CD4-positive, alpha-beta T cell treated with Interferon gamma for 1 hour (primary cell): ENCODE data around the gene CFAP57.
"Not testable (repeated sequence)": the region's sequence is repeated elsewhere in the genome, so short reads cannot be mapped to it uniquely, and the experiment has no call there.

Experiments
- DNase-seq: peaks from one replicate; pipeline ENCODE4 v3.0.0-alpha.2; 2020

The CFAP57 gene

DNA sequence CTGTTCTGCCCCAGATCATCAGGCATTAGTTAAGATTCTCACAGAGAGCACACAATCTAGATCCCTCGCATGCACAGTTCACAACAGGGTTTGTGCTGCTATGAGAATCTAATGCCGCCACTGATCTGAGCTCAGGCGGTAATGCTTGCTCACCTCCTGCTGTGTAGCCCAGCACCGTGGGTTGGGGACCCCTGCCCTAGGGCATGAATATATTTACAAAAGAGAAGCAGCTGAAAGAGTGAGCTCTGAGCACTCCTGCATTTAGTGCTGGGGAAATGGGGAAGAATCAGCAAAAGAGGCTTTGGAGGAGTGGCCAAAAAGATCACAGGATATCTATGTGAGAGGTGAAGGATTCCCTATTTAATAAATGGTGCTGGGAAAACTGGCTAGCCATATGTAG, 5.6 kb downstream of the CFAP57 start:
- no peak for DNase-seq

DNA sequence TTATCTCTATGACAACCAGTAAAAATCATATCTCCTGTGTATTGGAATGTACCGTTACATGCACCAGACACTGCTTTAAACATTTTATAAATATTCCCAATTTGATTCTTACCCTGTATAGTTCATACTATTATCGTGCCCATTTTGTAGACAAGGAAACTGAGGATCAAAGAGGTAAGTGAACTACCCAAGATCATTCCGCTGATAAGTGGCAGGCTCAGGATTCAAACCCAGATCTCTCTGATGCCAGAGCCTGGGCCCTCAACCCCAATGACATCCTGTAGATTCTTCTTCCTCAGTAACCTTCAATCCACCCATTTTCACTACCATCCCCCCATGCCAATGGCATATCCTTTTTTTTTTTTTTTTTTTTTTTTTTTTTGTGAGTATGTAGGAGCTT, 12.3 kb downstream of the CFAP57 start:
- DNase-seq: no peak

DNA sequence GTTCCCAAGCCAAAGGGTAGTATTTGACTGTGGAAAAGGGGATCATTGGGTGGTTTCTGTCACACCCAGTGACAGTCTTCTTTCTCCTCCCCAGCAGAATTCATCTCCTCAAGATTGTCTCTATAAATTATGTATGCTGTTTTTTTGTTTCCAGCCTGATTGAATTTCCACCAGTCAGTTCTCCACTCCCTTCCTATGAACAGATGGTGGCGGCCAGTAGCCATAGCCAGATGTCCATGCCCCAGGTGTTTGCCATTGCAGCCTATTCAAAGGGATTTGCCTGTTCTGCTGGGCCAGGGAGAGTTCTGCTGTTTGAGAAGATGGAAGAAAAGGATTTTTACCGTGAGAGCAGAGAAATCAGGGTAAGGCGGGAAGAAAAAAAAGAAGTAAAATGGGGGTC, 12.9 kb downstream of the CFAP57 start:
- no peak for DNase-seq

DNA sequence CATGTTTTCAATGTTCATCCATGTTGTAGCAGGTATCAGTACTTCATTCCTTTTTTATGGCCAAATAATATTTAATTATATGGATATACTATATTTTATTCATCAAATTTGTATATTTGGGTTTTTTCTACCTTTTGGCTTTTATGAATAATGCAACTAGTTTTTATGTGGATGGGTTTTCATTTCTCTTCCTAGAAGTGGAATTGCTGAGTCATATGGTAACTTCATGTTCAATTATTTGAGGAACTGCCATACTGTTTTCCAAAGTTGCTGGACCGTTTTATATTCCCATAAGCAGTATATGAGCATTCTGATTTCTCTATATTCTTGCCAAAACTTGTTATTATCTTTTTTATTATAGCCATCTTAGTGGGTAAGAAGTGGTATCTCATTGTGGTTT, 16.0 kb downstream of the CFAP57 start:
- DNase-seq: no peak

DNA sequence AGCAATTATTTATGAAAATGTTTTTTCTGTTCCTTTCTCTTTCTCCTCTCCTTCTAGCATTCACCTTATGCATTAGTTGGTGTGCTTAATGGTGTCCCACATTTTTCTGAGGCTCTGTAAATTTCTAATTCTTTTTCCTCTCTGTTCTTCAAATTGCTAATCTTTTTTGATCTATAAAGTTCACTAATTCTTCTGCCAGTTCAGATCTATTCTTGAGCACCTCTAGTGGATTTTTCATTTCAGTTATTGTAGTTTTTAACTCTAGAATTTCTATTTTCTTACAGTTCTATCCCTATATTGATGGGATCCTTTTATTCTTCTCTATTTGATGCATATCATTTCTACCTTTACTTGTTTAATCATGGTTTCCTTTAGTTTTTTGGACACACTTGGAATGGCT, 22.4 kb downstream of the CFAP57 start:
- no peak for DNase-seq

DNA sequence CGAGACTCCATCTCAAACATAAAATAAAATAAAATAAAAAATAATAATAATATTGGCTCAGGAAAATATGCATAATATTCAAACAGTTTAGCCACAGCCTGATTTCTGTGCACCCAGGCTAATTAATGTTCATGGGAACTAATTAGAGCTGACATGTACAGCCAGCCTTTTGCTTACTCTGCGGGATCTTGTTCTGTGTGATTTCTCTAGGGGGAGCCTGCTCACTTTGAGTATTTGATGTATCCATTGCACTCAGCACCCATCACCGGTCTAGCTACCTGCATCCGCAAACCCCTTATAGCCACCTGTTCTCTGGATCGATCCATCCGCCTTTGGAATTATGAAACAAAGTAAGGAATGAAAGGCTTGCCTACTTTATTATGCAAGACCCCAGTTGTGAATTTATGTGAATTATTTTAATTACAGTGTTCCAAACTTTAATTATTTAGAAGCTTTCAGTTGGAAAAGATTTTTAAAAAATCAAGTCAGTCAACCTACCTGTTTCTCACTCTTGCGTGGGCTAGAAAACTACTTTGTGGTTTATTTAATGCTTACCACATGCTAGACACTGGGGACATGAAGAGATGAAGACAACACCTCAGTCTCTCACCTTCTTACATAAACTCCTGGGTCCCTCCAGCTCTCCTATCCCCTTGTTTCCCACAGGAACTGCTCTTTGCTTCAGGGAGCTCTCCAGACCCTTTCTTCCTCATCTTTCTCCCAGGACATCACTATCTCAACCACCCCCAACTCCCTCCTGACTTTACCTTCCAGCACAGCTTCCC, 25.4 kb downstream of the CFAP57 start:
- DNase-seq: no peak

DNA sequence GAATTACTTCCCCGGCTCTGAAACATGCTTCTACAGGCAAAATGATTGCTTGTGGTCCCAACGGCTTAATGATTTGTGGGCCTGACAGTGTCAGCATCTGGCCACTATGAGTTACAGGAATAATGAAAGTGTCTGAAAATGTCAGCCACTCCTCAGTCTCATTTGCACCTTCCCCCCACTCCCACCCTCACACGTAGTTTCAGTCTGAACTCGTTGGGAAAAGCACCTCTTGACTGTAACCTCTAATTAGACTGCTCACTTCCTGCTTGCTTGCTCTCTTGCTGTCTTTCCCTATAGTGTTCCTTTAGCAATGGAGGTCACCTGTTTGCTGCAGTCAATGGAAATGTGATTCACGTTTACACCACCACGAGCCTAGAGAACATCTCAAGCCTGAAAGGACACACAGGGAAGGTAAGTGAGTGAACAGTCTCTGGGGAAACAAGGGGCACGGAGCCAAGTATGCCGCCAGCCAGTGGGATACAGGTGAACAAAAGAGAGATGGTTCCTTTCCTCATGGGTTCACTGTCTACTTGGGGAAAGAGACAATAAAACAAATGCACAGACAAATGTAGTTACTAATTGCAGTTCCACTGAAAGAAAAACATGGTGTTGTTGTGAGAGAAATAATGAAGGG, 27.1 kb downstream of the CFAP57 start:
- no peak for DNase-seq

DNA sequence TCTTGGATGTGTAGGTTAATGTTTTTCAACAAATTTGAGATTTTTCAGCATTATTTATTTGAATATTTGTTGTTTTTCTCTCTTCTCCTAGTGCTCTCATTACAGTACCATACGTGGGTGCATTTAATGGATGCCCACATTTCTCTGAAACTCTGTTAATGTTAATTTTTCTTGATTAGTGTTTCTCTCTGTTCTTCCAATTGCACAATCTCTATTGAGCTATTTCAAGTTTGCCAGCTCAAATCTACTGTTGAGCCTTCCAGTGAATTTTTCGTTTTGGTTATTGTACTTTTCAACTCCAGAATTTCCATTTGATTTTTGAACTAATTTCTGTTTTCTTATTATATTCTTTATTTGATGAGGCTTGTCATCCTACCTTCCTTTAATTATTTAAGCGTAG, 31.7 kb downstream of the CFAP57 start:
- no peak for DNase-seq

DNA sequence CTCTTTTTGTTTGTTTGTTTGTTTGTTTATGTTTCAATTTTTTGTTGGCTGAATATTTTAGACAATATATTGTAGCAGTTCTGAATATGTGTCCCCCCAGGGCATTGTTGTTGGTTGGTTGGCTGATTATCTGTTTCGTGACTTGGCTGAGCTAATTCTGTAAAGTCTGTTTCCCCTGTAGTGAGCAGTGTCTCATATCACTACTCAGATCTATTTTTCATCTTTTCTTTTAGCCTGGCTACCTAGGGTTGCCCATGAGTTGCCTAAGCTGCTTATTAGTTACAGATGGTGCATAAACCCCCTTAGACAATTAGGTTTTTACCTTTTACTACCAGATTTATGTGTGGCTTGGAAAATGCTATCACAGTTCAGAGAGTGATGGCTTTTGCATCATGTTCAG, 32.3 kb downstream of the CFAP57 start:
- DNase-seq: no peak

DNA sequence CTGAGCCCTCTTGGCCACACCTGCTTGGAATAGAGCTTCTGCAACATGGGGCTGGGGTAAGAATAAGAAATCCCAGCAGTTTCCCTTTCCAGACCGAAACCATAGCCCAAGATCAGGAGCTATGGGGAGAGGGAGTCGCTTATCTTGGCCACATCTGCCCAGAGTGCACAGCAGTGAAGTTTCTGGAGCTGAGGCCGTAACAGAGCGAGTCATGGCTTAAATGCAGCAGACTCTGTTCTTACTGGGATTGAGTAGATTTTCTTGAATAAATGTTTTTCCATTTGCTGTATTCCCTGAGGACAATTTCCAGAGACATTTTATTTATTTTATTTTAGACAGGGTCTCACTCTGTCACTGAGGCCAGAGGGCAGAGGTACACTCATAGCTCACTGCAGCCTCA, 33.5 kb downstream of the CFAP57 start:
- no peak for DNase-seq

DNA sequence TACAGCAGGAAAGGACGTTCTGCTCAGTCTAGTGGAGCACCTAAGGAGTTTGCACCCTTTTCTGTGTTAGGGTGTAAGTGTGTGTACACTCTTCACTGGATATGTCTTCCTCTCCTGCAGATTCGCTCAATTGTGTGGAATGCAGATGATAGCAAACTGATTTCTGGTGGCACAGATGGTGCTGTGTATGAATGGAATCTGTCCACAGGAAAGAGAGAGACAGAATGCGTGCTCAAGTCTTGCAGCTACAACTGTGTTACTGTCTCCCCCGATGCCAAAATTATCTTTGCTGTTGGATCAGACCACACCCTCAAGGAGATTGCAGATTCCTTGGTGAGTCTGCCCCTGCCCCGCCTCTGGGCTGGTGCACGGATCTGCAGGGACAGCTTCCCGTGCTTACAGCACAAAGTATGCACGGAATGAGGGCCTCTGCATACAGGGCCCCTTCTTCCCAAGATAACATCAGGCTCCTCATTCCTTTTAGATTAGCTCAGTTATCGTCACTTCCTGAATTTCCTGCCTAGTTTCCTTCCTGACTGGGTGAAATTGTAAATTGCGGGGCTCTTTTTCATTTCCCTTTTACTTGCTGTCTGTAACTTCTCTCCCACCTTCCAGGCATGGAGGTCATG, 34.6 kb downstream of the CFAP57 start:
- DNase-seq: no peak

DNA sequence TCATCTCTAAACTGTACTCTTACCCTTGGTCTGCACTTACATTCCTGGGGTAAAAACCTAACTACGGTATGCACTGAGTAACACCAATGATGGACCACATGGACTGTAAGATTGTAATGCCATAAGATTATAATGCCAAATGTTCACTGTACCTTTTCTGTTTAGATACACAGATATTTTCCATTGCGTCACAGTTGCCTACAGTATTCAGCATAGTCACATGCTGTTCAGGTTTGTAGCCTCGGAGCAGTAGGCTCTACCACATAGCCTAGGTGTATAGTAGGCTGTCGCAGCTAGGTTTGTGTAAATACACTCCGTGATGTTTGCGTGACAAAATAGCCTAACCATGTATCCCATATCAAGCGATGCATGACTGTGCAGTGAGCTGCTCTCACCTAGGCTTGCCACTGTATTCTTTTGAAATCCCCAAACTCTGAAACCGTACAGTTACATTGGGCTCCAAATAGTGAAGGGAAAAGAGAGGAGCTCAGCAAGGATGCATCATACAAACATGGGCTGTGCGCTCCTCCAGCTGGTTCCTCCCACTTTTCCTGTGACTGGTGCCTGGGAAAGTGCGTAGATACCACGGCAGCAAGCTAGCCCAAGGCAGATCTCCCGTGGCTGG, 35.2 kb downstream of the CFAP57 start:
- no peak for DNase-seq

DNA sequence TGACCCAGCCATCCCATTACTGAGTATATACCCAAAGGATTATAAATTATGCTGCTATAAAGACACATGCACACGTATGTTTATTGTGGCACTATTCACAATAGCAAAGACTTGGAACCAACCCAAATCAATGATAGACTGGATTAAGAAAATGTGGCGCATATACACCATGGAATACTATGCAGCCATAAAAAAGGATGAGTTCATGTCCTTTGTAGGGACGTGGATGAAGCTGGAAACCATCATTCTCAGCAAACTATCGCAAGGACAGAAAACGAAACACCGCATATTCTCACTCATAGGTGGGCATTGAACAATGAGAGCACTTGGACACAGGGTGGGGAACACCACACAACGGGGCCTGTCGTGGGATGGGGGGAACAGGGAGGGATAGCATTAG, 36.1 kb downstream of the CFAP57 start:
- not testable (repeated sequence) for DNase-seq

DNA sequence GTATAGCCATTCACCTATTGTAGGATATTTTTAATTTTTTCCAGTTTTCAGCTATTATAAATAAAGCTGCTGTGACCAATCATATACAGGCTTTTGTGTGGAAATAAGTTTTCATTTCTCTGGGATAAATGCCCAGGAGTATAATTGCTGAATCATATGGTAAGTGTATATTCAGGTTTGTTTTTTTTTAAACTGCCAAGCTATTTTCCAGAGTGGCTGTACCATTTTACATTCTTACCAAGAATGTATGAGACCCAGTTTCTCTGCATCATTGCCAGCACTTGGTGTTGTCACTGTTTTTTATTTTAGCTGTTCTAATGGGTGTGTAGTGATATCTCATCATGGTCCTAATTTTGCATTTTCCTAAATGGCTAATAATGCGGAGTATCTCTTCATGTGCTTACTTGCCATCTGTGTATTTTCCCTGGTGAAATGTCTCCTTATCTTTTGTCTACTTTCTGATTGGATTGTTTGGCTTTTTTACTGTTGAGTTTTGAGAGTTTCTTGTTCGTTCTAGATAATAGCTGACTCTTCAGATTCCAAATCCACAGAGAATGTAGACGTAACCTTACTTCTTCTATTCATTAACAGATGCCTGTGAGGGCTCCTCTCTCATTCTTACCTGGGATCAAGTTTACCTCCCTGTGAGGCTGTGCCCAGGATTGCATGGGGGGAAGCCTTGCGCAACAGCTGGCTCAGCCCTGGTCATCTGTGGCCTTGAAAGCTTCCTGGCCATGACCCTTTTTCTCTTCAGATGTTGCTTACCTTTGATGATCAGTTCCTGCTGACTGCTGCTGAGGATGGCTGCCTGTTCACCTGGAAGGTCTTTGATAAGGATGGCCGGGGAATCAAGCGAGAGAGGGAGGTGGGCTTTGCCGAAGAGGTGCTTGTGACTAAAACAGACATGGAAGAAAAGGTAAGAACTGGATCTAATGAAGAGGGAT, 42.6 kb downstream of the CFAP57 start:
- DNase-seq: no peak

DNA sequence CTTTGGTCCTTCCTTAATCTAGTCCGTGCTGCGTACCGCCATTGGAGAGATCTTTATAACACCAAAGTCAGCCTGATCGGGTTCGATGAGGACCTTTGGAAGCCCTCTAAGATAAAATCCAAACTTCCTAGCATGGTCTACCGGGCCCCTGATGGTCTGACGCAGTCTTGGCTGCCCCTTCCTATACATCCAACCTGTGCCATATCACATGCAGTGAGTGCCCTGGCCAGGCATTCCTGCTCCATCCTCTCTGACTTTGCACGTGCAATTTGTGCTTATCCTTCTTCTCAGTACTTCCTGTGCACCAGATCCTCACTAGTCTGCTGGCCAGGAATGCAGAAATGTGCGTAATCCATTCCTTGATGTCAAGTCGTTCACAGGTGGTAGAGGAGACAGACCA, 45.6 kb downstream of the CFAP57 start:
- no peak for DNase-seq

DNA sequence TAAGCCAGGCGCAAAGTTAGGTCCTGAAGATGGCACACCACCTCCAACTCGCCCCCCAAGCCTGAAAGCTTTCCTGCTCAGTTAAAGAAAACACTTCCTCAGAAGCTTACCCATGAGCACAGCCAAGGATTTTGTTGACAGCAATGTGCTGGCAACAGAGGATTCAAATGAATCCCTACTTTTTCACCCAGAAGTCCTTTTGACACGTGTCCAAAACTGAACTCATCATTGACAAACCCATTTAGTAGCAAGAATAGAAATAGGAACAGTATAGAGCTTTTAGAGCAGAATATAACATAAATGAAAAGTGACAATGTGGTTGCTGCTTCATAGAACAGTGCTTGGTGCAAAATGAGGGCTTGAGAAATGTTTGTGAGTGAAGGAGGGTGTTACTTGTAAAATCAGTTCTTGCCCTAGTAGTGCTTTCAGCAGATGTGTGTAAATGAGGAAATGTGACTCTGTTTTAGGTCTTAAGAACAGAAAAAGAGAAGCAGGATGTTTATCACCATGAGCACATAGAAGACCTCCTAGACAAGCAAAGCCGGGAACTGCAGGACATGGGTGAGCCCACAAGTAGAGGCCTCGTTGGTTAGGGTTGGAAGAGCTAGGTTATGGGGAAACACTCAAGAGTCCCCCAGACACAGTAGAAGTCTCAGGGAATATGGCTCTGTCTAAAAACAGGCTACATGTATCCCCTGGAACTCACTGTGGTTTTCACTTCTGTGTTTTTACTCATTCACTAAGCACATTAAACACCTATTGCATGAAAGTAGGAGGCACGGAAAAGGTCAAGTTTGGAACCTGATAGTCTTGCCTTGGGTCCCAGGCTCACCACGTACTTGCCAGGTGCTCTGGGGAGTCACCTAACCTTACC, 49.0 kb downstream of the CFAP57 start:
- no peak for DNase-seq

DNA sequence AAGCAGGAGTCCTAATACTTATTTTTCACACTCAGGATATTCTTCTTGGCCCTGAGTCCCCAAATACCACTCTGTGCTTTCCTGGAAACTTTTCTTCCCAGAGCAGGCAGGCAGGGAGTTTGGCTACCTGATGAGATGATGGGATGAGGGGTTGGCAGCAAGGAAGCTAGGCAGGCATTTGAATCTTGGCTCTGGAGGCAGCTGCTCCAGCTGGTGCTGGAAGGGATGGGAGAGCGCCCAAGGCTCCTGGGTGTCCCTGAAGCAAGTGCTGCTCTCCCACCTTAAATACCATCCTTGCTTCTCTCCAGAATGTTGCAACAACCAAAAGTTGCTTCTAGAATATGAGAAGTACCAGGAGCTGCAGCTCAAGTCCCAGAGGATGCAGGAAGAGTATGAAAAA, 49.7 kb downstream of the CFAP57 start:
- no peak for DNase-seq

DNA sequence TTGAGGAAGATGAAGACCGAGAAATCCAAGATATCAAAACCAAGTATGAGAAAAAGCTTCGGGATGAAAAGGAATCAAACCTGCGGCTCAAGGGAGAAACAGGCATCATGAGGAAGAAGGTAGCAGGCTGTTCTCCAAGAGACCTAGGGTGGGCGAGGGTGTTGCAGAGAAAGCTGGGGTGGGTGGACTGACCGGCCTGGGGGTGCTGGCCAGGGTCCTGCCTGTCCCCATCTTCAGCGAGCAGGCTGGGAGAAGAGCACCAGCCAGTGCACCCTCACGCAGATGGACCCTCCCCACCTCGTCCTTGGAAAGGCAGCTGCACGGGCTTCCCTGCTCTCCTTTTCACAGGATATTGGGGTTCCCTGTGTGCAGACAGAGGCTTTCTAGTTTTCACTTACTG, 50.7 kb downstream of the CFAP57 start:
- DNase-seq: no peak

DNA sequence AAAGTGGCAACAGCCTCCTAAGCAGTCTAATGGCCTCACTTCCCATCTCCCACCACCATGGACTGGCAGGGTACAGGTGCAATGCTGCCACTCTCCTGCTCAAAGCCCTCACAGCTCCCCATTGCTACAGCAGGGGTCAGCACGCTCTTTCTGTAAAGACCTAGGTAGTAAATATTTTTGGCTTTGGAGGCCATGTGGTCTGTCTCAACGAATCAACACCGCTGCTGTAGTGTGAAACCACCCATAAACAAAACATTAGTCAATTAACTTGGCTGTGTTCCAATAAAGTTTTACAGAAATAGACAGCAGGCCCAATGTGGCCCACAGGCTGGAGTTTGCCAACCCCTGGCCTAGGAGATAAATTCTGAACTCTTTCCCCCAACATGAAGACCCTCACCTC, 53.0 kb downstream of the CFAP57 start:
- no peak for DNase-seq

DNA sequence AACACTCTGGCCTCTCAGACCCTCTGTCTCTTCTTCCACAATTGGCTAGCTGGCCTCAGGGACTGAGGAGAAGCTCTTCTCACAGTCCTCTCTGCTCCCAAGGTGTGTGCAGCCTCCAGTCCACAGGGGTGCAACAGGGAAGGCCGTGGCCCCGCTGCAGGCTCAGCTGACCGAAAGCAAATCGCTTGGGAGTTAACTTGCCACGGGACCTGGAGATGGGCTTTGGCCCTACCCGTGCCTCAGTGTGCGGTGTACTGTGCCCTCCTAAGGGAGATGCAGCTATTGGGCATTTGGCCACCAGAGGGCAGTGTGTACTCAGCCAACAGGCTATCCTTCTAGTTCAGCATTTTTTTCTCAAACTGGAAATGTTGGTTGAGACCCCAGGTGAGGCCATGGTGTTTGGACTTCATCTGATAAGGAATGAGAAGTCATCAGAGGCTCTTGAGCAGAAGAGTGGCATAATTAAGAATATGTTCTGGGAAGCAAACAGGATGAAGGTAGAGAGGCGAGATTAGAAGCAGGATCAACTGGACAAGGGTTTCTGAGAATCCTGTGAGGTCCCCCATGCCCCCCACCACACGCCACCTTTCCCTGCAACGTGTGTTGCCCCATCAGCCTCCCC, 55.1 kb downstream of the CFAP57 start:
- peak; percentile 69 for DNase-seq
